CD14-positive monocyte (primary cell): ENCODE measurements around the gene SLC25A11. TPM values are rescaled to one million over a fixed set of nuclear protein-coding genes. Genes with fewer than 3 reads are reported as not detected.

Experiments
- DNase-seq, 3 donors: peaks; one replicate each; pipeline ENCODE4 v3.0.0-alpha.2; 2011 to 2022
- H2AFZ ChIP-seq: 2 replicates; pipeline ENCODE4 v1.6.0; 2012; ENCODE audit warnings: mild to moderate bottlenecking, low read depth, low read length, inconsistent platforms; ENCODE audit not compliant: insufficient read depth, poor library complexity, severe bottlenecking
- H3K27ac ChIP-seq, 2 donors: 1 replicate in 1 of 2; 2 replicates in 1 of 2; pipeline ENCODE4 v1.5.1; 2012 to 2013; ENCODE audit warnings: low read length in 2 of 2, control low read depth in 1 of 2, inconsistent platforms in 1 of 2, low read depth in 1 of 2, mild to moderate bottlenecking in 1 of 2
- H3K27me3 ChIP-seq, 2 donors: one replicate each; pipeline versions ENCODE4 v1.6.0 to v1.6.1; 2011 to 2013; ENCODE audit warnings: low read length in 2 of 2; ENCODE audit not compliant: control insufficient read depth in 2 of 2, insufficient read depth in 2 of 2
- H3K36me3 ChIP-seq, 2 donors: replicated peaks in 1 of 2; 1 replicate in 1 of 2; 2 replicates in 1 of 2; pipeline versions ENCODE4 v1.5.1 to v1.6.1; 2012 to 2013; ENCODE audit warnings: low read length in 2 of 2, control low read depth in 1 of 2, inconsistent platforms in 1 of 2, mild to moderate bottlenecking in 1 of 2; ENCODE audit not compliant: insufficient read depth in 2 of 2, control insufficient read depth in 1 of 2
- H3K4me1 ChIP-seq, 2 donors: 1 replicate in 1 of 2; 2 replicates in 1 of 2; pipeline versions ENCODE4 v1.5.1 to v1.6.1; 2012 to 2013; ENCODE audit warnings: low read length in 2 of 2, control low read depth in 1 of 2, inconsistent platforms in 1 of 2, mild to moderate bottlenecking in 1 of 2, moderate library complexity in 1 of 2; ENCODE audit not compliant: insufficient read depth in 2 of 2, control insufficient read depth in 1 of 2
- H3K4me2 ChIP-seq: replicated peaks from 2 replicates; pipeline ENCODE3; 2012; ENCODE audit warnings: low read length, moderate library complexity, mild to moderate bottlenecking; ENCODE audit not compliant: poor library complexity, severe bottlenecking; ENCODE audit errors: extremely low read depth
- H3K4me3 ChIP-seq, 3 experiments: fragments of 200-600 bp in 1 of 3; sonication (generic) in 1 of 3; replicated peaks in 1 of 3; 1 replicate in 2 of 3; 2 replicates in 1 of 3; pipeline ENCODE4 v1.5.1; 2011 to 2013; ENCODE audit warnings: low read length in 3 of 3, mild to moderate bottlenecking in 3 of 3, control low read depth in 2 of 3, low read depth in 2 of 3, inconsistent platforms in 1 of 3, moderate library complexity in 1 of 3
- H3K79me2 ChIP-seq: 2 replicates; pipeline ENCODE4 v1.6.0; 2012; ENCODE audit warnings: mild to moderate bottlenecking, control low read depth, inconsistent platforms, low read length, moderate library complexity; ENCODE audit not compliant: insufficient read depth
- H3K9ac ChIP-seq: 2 replicates; pipeline ENCODE4 v1.6.0; 2017; ENCODE audit warnings: low read length, mild to moderate bottlenecking; ENCODE audit not compliant: insufficient read depth, poor library complexity, severe bottlenecking
- H3K9me3 ChIP-seq, 2 donors: replicated peaks in 1 of 2; 1 replicate in 1 of 2; 2 replicates in 1 of 2; pipeline versions ENCODE4 v1.5.1 to v1.6.1; 2012 to 2013; ENCODE audit warnings: low read length in 2 of 2, control low read depth in 1 of 2; ENCODE audit not compliant: control insufficient read depth in 1 of 2, insufficient read depth in 1 of 2
- H4K20me1 ChIP-seq: 2 replicates; pipeline ENCODE4 v1.6.0; 2012; ENCODE audit warnings: mild to moderate bottlenecking, low read length, control low read depth, moderate library complexity; ENCODE audit not compliant: insufficient read depth
- H3K27ac Mint-ChIP-seq, 7 donors: one replicate each; pipeline ENCODE4 v1.8.0; 2020; ENCODE audit warnings: mild to moderate bottlenecking in 7 of 7, mixed read lengths in 7 of 7, moderate library complexity in 6 of 7, inconsistent platforms in 2 of 7
- H3K27me3 Mint-ChIP-seq, 3 donors: one replicate each; pipeline ENCODE4 v1.8.0; 2021 to 2022; ENCODE audit warnings: low read depth in 3 of 3, mild to moderate bottlenecking in 3 of 3, mixed read lengths in 3 of 3, moderate library complexity in 3 of 3, inconsistent platforms in 1 of 3
- H3K36me3 Mint-ChIP-seq, 2 donors: one replicate each; pipeline ENCODE4 v1.8.0; 2020; ENCODE audit warnings: mixed read lengths in 2 of 2, inconsistent platforms in 1 of 2, mild to moderate bottlenecking in 1 of 2
- H3K4me1 Mint-ChIP-seq: one replicate; pipeline ENCODE4 v1.8.0; 2020; ENCODE audit warnings: mild to moderate bottlenecking, mixed read lengths
- H3K4me3 Mint-ChIP-seq, 2 donors: one replicate each; pipeline ENCODE4 v1.8.0; 2020; ENCODE audit warnings: mild to moderate bottlenecking in 2 of 2, mixed read lengths in 2 of 2, moderate library complexity in 1 of 2
- H3K9me3 Mint-ChIP-seq, 7 donors: one replicate each; pipeline ENCODE4 v1.8.0; 2020 to 2022; ENCODE audit warnings: mixed read lengths in 7 of 7, mild to moderate bottlenecking in 6 of 7, moderate library complexity in 6 of 7, inconsistent platforms in 2 of 7
- WGBS: methylation state at CpG from one replicate; pipeline ENCODE4 v1.1.5; 2013; ENCODE audit warnings: missing lambda C conversion rate; ENCODE audit not compliant: insufficient coverage; 5-methylcytosine and 5-hydroxymethylcytosine counted together
- intact Hi-C, 2 donors: fragments of 100-400 bp; cut with micrococcal nuclease; formaldehyde crosslinking; loops; one replicate each; pipeline versions ENCODE4 v1.15.0 to v1.15.1; 2023
- polyA plus RNA-seq, 3 donors: library from polyadenylated mRNA; depleted of rRNA in 1 of 3; unstranded in 2 of 3; stranded (reverse) in 1 of 3; fragments of 300-500 nt in 2 of 3; fragments of >200 nt in 1 of 3; fragmentation: Illumina TruSeq in 2 of 3; gene quantifications; 1 replicate in 2 of 3; 2 replicates in 1 of 3; pipeline ENCODE4 v1.2.3, GENCODE V29; 2012 to 2021
- TF ChIP-seq, protein P1 (sequence below): fragments of 200-600 bp; IDR thresholded peaks from one replicate; pipeline ENCODE4 v1.8.0; 2022; ENCODE audit warnings: antibody characterized with exemption, mild to moderate bottlenecking

Gene SLC25A11
- polyA plus RNA-seq, 3 donors, result 65.2 to 138 (median 111) TPM

DNA sequence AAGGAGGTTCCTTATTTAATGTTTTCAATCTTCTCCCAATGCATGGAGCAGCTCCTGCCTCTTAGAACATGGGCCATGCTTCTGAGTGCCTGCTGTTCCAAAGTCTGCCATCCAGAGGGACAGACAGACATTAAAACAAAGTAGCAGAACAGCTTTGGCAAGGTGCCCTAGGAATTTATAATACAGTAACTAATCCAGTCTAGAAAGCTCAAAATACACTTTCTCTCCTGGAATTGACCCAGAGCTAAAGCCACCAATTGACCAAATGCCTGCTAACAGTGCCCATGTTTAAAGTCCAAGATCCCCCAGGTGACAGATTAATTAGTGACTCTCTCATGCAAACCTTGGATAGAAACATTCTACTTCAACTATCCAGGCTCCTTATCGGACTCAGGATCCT, 25.9 kb downstream of the SLC25A11 start:
- TF ChIP-seq, protein P1, sequence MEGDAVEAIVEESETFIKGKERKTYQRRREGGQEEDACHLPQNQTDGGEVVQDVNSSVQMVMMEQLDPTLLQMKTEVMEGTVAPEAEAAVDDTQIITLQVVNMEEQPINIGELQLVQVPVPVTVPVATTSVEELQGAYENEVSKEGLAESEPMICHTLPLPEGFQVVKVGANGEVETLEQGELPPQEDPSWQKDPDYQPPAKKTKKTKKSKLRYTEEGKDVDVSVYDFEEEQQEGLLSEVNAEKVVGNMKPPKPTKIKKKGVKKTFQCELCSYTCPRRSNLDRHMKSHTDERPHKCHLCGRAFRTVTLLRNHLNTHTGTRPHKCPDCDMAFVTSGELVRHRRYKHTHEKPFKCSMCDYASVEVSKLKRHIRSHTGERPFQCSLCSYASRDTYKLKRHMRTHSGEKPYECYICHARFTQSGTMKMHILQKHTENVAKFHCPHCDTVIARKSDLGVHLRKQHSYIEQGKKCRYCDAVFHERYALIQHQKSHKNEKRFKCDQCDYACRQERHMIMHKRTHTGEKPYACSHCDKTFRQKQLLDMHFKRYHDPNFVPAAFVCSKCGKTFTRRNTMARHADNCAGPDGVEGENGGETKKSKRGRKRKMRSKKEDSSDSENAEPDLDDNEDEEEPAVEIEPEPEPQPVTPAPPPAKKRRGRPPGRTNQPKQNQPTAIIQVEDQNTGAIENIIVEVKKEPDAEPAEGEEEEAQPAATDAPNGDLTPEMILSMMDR, result no peak
- Histone ChIP-seq H3K36me3 (no peaks in the 10 kb centered on the region), H3K4me2 (no peak overlapping the region), H3K9me3 (no peaks in the 10 kb centered on the region), H3K79me2 (no peaks in the 10 kb centered on the region), H3K9ac (no peak overlapping the region), H3K27ac (no peak overlapping the region), H3K4me1 (peaks cover 4 to 7% of the 10 kb centered on the region in 2 donors), H2AFZ (no peak overlapping the region), H3K27me3 (no peaks in the 10 kb centered on the region), H4K20me1 (no peaks in the 10 kb centered on the region), H3K4me3 (no peak overlapping the region)
- no peaks in the 10 kb centered on the region for H3K36me3 Mint-ChIP-seq
- H3K4me3 Mint-ChIP-seq, result no peak overlapping the region
- no peak overlapping the region for H3K27ac Mint-ChIP-seq
- peaks cover 0 to 8% (median 8%) of the 10 kb centered on the region in 3 donors for H3K27me3 Mint-ChIP-seq
- intact Hi-C loops, result loop anchor here in 1 of 2 donors (5.0 kb wide), 1 partner anchor 63 kb away; no protein-coding TSS in a partner anchor
- DNase-seq, result no peak
- no peaks in the 10 kb centered on the region for H3K4me1 Mint-ChIP-seq
- no peaks in the 10 kb centered on the region for H3K9me3 Mint-ChIP-seq
- WGBS, result no CpG with 5 or more reads among the region's 1 CpG

DNA sequence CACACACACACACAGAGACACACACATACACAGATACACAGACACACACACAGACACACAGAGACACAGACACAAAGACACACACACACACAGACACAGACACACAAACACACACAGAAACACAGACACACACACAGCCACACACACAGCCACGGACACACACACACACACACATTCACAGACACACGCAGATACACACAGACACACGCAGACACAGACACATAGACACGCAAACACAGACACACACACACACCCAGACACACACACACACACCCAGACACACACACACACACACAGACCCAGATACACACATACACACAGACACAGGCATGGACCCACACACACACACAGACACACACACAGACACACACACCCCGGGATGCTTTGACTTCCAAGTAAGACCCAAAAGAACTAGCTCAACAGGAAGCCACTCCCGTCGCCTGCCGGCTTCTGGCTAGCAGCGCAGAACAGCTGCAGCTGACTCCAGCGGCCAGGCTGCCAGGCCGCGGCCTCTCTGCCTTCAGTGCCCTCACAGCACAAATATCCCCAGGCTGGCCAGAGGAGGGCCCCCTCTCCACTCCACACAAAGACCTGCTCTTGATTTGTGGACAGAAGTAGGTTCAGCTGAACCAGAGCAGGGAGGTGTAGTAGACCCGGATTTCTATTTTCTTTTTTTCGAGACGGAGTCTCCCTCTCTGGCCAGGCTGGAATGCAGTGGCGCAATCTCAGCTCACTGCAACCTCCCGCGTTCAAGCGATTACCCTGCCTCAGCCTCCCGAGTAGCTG, 30.9 kb downstream of the SLC25A11 start:
- TF ChIP-seq, protein P1, result peak; percentile 88
- Histone ChIP-seq H3K9me3 (no peaks in the 10 kb centered on the region), H3K36me3 (no peaks in the 10 kb centered on the region), H3K4me1 (peaks cover 9 to 15% of the 10 kb centered on the region in 2 donors), H4K20me1 (no peaks in the 10 kb centered on the region), H3K79me2 (no peaks in the 10 kb centered on the region), H3K9ac (no peak overlapping the region), H3K4me2 (peak overlapping the region; percentile 4), H3K4me3 (no peak overlapping the region), H3K27ac (peak overlapping the region in 1 of 2 donors; percentile 33), H2AFZ (peak overlapping the region; percentile 33), H3K27me3 (no peaks in the 10 kb centered on the region)
- no peaks in the 10 kb centered on the region for H3K4me1 Mint-ChIP-seq
- H3K9me3 Mint-ChIP-seq, result peaks cover 0 to 2% (median 0%) of the 10 kb centered on the region in 7 donors
- H3K4me3 Mint-ChIP-seq, result no peak overlapping the region
- WGBS, result 34% methylated on average over 16 of the region's 20 CpGs
- DNase-seq, result peak; percentile 80 to 86 (median 85)
- no peaks in the 10 kb centered on the region for H3K36me3 Mint-ChIP-seq
- intact Hi-C loops, result loop anchor here (2.0 to 10.0 kb wide), 3 partner anchors 78 to 156 kb away; partner anchors contain the start of gene CAMTA2 (in 2 of the 2)
- peaks cover 7 to 18% (median 14%) of the 10 kb centered on the region in 3 donors for H3K27me3 Mint-ChIP-seq
- no peak overlapping the region for H3K27ac Mint-ChIP-seq
